Ascending aorta (tissue), 2 donors: Measurements from ENCODE around the gene POTEB2. TPM values are rescaled to one million over a fixed set of nuclear protein-coding genes. Genes with fewer than 3 reads are reported as not detected.
"Not testable (repeated sequence)": the region's sequence is repeated elsewhere in the genome, so short reads cannot be mapped to it uniquely, and the experiment has no call there.

Experiments used
- DNase-seq, 2 donors: peaks; one replicate each; pipeline ENCODE4 v3.0.0-alpha.2; 2019; ENCODE audit warnings: low spot score in 2 of 2
- H3K27ac ChIP-seq, 2 donors: fragments of 200-600 bp; sonication (generic); one replicate each; pipeline ENCODE4 v1.5.1; 2016 to 2017; ENCODE audit warnings: mild to moderate bottlenecking in 1 of 2
- H3K27me3 ChIP-seq: fragments of 200-600 bp; sonication (generic); one replicate; pipeline ENCODE4 v1.5.1; 2017
- H3K36me3 ChIP-seq, 2 donors: fragments of 200-600 bp; sonication (generic); one replicate each; pipeline ENCODE4 v1.5.1; 2016
- H3K4me1 ChIP-seq, 2 donors: fragments of 200-600 bp; sonication (generic); one replicate each; pipeline ENCODE4 v1.5.1; 2016 to 2017; ENCODE audit warnings: mild to moderate bottlenecking in 1 of 2
- H3K4me3 ChIP-seq, 2 donors: fragments of 200-600 bp; sonication (generic); one replicate each; pipeline ENCODE4 v1.5.1; 2016 to 2017; ENCODE audit warnings: mild to moderate bottlenecking in 1 of 2
- H3K9me3 ChIP-seq, 2 donors: fragments of 200-600 bp; sonication (generic); one replicate each; pipeline ENCODE4 v1.5.1; 2016
- intact Hi-C: fragments of 100-400 bp; cut with DNase I; formaldehyde crosslinking; loops from one replicate; pipeline ENCODE4 v1.15.1; 2023
- total RNA-seq: library from RNA; depleted of rRNA; stranded (reverse); fragments of >200 nt; gene quantifications from one replicate; pipeline ENCODE4 v1.1.0, GENCODE V29; 2016

The POTEB2 gene
- total RNA-seq = not detected

- intact Hi-C loops, H3K4me1 ChIP-seq, H3K27me3 ChIP-seq, H3K36me3 ChIP-seq, DNase-seq, H3K4me3 ChIP-seq, H3K9me3 ChIP-seq, H3K27ac ChIP-seq: not testable (repeated sequence)
Observed at GRCh38 chr15:20866214-20866613, at the start of gene POTEB2. Gene POTEB2, minus strand, starts transcription at chr15:20866314. Its CDS starts 33 bp downstream, at chr15:20866281.

- H3K27me3 ChIP-seq, H3K9me3 ChIP-seq, H3K4me1 ChIP-seq, H3K4me3 ChIP-seq, H3K27ac ChIP-seq, DNase-seq, H3K36me3 ChIP-seq, intact Hi-C loops: not testable (repeated sequence)
Observed at GRCh38 chr15:20879916-20880315, 13.8 kb upstream of the POTEB2 start.

GRCh38 chr15:20878464-20878863 is 12.3 kb upstream of the POTEB2 start:
- H3K36me3 ChIP-seq, H3K9me3 ChIP-seq, H3K27me3 ChIP-seq, H3K27ac ChIP-seq, intact Hi-C loops, H3K4me3 ChIP-seq, DNase-seq, H3K4me1 ChIP-seq: not testable (repeated sequence)

GRCh38 chr15:20877819-20878218 is 11.7 kb upstream of the POTEB2 start:
- H3K27me3 ChIP-seq, H3K36me3 ChIP-seq, DNase-seq, H3K27ac ChIP-seq, intact Hi-C loops, H3K9me3 ChIP-seq, H3K4me1 ChIP-seq, H3K4me3 ChIP-seq: not testable (repeated sequence)
